Astrocyte (in vitro differentiated cells and primary cell): ENCODE data around the gene C11orf54.

Source experiments
- CTCF ChIP-seq: IDR thresholded peaks from 2 replicates; pipeline ENCODE4 v1.5.1; 2011; ENCODE audit warnings: low read depth, mild to moderate bottlenecking, inconsistent platforms, low read length, moderate library complexity; ENCODE audit not compliant: insufficient read depth
- EZH2 ChIP-seq: IDR thresholded peaks from 2 replicates; pipeline ENCODE4 v1.6.1; 2012; ENCODE audit warnings: mild to moderate bottlenecking, low read length, inconsistent platforms; ENCODE audit not compliant: insufficient read depth

GRCh38 chr11:93737904-93738612 lies 3.4 kb upstream of the C11orf54 start:
- TF ChIP-seq CTCF (no peak), EZH2 (no peak)
